HG02943 (cell line): ENCODE results near the gene SSX7.
"Not testable (repeated sequence)": the region's sequence is repeated elsewhere in the genome, so short reads cannot be mapped to it uniquely, and the experiment has no call there.

Experiments used
- ATAC-seq: cut with Tn5 transposase; IDR thresholded peaks from one replicate; pipeline ENCODE4 v1.9.1; 2021; ENCODE audit warnings: mild to moderate bottlenecking, low read depth, moderate library complexity; ENCODE audit not compliant: unreplicated experiment

SSX7 gene, protein sequence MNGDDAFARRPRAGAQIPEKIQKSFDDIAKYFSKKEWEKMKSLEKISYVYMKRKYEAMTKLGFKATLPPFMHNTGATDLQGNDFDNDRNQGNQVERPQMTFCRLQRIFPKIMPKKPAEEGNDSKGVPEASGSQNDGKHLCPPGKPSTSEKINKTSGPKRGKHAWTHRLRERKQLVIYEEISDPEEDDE

DNA sequence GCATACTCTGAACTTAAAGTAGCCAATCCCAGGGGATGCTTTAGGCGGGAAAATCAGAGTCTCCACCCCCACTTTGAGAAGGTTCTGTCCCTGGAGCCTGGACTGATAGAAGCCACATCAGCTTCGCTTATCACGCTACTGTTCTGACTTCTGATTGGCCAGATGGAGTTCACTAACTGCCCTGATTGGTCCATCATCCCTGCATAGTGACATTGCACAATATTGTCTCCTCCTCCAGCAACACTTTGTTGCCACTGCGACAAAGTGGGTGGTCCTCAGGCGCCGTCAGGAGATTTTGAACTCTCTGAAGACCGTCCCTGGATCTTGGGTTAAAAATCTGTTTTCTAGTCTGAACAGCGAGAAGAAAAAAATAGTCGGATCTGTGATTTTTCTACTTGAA lies at the start of gene SSX7:
SSX7 (minus strand) TSS at position 101 of the 400 bp plus-strand sequence. CDS start 1,428 bp downstream, outside the sequence.
- not testable (repeated sequence) for ATAC-seq

DNA sequence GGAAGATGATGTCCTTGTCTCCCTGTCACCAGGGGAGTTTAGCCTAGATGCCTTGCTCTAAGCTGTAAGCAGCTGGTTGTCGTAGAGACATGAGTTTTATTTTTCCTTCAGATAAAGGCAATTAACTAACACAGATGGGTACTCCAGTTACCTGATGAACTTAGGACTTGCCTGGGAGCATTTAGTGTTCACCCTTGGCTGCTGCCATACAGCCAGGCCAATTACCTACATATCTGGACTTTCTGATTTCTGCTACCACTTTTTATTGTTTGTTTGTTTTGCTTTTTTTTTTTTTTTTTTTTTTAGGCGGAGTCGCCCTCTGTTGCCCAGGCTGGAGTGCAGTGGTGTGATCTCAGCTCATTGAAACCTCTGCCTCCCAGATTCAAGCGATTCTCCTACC lies 37.3 kb upstream of the SSX7 start:
- not testable (repeated sequence) for ATAC-seq

DNA sequence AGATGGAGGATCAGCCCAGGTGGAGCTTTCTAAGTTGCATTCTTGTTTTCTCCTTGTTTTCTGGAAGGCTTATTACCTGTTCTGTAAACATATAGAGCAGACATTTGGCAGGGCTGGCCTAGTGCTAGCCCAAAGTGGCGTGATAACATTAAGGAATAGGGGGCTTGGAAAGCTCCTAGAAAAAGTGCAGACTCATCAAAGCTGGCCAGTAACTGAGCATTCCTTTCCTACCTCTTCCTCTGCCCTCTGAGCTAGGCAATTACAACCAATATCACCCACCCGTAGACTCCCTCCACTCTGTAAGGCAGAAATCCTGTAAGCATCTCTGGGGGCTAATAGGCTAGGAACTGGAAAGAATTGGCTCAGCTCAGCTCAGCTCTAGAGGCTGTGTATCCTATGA lies 7.5 kb upstream of the SSX7 start:
- ATAC-seq, result not testable (repeated sequence)

DNA sequence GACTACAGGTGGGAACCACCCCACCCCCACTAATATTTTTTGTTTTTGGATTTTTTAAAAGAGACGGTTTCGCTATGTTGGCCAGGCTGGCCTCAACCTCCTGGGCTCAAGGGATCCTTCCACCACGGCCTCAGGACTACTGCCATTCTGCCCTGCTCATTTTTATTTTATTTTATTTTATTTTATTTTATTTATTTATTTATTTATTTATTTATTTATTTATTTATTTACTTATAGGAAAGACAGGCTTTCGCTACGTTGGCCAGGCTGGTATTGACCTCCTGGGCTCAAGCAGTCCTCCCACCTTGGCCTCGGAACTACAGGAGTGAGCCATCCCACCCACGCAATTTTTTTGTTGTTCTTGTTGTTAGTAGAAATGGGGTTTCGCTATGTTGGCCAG lies 775 bp upstream of the SSX7 start:
- ATAC-seq, result not testable (repeated sequence)

DNA sequence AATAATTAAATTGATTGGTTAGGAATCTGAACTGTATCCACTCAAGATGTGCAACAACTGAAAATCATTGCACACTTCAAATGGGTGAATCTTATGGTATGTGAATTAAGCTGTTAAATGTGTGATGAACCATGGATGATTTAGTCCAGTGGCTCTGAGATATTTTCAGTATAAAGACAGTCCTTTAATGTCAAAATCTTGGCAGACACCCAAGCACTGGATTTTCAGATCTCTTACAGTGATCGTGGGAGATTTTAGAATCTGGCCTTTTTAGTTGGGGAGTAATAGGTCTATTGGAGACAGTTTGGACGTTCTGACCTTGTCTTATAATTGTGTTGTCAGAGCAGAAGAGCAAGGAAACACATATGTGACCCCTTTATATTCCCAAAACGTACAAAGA lies 4.0 kb downstream of the SSX7 start:
- ATAC-seq, result not testable (repeated sequence)

DNA sequence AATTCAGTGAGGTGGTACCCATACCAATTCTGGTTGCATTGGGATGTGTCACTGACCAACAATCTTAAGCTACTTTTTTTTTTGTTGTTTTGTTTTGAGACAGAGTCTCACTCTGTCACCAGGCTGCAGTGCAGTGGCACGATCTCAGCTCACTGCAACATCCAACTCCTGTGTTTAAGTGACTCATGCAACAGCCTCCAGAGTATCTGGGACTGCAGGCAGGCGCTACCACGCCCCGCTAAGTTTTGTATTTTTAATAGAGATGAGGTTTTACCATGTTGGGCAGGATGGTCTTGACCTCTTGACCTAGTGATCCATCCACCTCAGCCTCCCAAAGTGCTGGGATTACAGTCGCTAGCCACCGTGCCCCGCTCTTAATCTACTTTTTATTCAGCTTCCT lies 5.7 kb downstream of the SSX7 start:
- not testable (repeated sequence) for ATAC-seq

DNA sequence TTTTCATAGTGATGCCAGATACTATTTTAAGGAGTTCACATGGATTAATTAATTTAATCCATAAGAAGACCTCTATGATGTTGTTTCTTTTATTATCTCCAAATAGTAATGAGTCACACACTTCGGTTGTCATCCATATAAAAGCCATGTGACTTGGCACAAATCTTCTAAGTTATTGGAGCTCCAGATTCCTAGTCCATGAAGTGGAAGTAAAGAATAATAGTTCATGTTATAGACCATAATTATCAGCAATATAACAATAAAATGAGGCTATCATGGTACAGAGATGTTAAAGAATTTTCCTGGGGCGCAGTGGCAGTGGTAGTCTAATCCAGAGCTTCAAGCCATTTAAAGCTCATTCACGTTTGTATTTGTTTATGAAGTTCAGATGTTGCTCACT lies 26.2 kb downstream of the SSX7 start:
- not testable (repeated sequence) for ATAC-seq

DNA sequence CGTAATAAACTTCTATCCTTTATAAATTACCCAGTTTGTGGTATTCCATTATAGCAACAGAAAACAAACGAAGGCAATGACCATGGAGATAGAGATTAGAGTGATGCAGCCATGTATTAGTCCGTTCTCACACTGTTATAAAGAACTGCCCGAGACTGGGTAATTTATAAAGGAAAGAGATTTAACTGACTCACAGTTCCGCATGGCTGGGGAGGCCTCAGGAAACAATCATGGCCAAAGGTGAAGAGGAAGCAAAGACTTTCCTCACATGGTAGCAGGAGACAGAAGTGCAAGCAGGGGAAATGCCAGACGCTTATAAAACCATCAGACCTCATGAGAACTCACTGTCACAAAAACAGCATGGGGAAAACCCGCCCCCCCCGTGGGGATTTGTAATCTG lies 34.0 kb downstream of the SSX7 start:
- ATAC-seq, result not testable (repeated sequence)

DNA sequence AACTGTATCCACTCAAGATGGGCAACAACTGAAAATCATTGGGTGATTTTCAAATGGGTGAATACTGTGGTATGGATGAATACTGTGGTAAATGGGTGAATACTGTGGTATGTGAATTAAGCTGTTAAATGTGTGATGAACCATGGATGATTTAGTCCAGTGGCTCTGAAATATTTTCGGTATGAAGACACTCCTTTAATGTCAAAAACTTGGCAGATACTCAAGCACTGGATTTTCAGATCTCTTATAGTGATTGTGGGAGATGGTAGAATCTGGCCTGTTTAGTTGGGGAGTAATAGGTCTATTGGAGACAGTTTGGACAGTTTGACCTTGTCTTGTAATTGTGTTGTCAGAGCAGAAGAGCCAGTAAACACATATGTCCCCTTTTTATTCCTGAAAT lies 45.7 kb downstream of the SSX7 start:
- ATAC-seq, result no peak

DNA sequence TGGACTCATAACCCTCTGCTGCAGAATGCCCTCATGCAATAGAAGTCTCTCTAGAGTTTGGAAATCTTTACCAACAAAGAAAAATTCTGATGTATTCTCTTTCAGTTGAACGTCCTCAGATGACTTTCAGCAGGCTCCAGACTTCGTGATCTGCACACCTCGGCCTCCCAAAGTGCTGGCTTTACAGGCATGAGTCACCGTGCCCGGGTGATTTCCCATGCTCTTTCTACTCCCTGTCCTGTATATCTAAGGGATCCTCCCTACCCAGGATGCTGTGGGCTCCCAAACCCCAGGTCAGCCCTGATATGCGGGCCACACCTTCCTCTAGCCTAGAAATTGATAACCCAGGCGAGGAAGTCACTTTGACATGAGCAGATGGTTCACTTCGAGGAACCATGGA lies 51.5 kb downstream of the SSX7 start:
- not testable (repeated sequence) for ATAC-seq

DNA sequence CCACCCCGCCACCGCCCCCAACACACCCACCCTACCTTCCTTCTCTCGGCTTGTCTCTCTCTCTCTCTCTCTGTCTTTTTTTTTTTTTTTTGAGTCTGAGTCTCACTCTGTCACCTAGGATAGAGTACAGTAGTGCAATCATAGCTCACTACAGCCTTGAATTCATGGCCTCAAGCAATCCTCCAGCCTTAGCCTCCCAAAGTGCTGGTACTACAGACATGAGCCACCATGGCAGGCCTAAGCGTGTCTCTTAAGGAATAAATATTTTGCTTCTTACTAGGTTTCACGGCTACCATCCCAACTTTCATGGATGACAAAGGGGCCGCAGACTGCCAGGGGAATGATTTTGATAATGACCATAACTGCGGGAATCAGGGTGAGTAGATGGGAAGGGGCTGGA lies 55.8 kb downstream of the SSX7 start:
- no peak for ATAC-seq

DNA sequence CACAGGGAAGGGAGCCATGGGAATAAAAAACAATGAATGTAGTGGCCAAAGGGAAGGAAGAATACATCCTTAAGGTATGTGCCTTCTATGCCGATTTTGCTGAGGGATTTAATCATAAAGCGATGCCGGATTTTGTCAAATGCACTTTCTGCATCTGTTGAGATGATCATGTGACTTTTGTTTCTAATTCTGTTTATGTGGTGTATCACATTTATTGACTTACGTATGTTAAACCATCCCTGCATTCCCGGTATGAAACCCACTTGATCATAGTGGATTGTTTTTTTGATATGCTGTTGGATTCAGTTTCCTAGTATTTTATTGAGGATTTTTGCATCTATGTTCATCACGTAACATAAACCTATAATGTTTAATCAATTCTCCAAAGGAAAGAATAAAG lies 60.0 kb downstream of the SSX7 start:
- no peak for ATAC-seq
